ENCODE data around the gene OR12D1.

- TF ChIP-seq CTCF (IDR thresholded peaks at IDR 0.05; ENCODE audit: low read length) (no peak), EZH2 (optimal IDR thresholded peaks at IDR 0.05; ENCODE audit: low read depth, low read length) (no peak)
These were observed 10.3 kb downstream of the OR12D1 start for GRCh38 chr6:29425075-29425474.
